A673 (cell line): Measurements from ENCODE around the gene PCBP3. TPM values are rescaled to one million over a fixed set of nuclear protein-coding genes. Genes with fewer than 3 reads are reported as not detected.

Experiments used
- BruUV-seq: library from RNA; stranded (reverse); fragments of 400-500 nt; replicated peaks from 2 replicates; lab custom pipeline; 2021; lab: Mats Ljungman, UMichigan
- CTCF ChIA-PET: fragments of 300-600 bp; sonication (Branson Sonifier 250); formaldehyde crosslinking; loops from one replicate; lab custom pipeline; 2022; ENCODE audit warnings: antibody characterized with exemption; lab: Charles Lee
- POLR2A ChIA-PET: fragments of 300-600 bp; sonication (Branson Sonifier 250); formaldehyde crosslinking; loops from one replicate; lab custom pipeline; 2022; ENCODE audit warnings: antibody characterized with exemption; ENCODE audit not compliant: low non-redundant PET; lab: Charles Lee
- DNase-seq: peaks from one replicate; pipeline ENCODE4 v3.0.0-alpha.2; 2015; ENCODE audit warnings: low spot score
- H3K27ac ChIP-seq: fragments of 200-600 bp; sonication (generic); 2 replicates; pipeline ENCODE4 v1.5.1; 2016; ENCODE audit warnings: mixed run types, low read depth, mild to moderate bottlenecking, mixed read lengths, antibody characterized with exemption, low read length; ENCODE audit not compliant: poor library complexity, severe bottlenecking
- H3K27me3 ChIP-seq: fragments of 200-600 bp; sonication (generic); replicated peaks from 2 replicates; pipeline ENCODE4 v1.6.1; 2017; ENCODE audit warnings: mixed run types, low read depth, mild to moderate bottlenecking, mixed read lengths, antibody characterized with exemption, low read length; ENCODE audit not compliant: insufficient read depth, poor library complexity
- H3K36me3 ChIP-seq: fragments of 200-600 bp; sonication (generic); 2 replicates; pipeline ENCODE4 v1.6.1; 2016; ENCODE audit warnings: mixed run types, mild to moderate bottlenecking, mixed read lengths, antibody characterized with exemption, low read length; ENCODE audit not compliant: insufficient read depth, poor library complexity, severe bottlenecking
- H3K4me1 ChIP-seq: fragments of 200-600 bp; sonication (generic); 2 replicates; pipeline ENCODE4 v1.6.1; 2017; ENCODE audit warnings: mixed run types, mild to moderate bottlenecking, mixed read lengths, antibody characterized with exemption, low read length; ENCODE audit not compliant: insufficient read depth, poor library complexity, severe bottlenecking
- H3K4me3 ChIP-seq: fragments of 200-600 bp; sonication (generic); 2 replicates; pipeline ENCODE4 v1.5.1; 2016; ENCODE audit warnings: low read depth, mixed run types, mild to moderate bottlenecking, mixed read lengths, low read length; ENCODE audit not compliant: poor library complexity, severe bottlenecking
- H3K9me3 ChIP-seq: fragments of 200-600 bp; sonication (generic); 2 replicates; pipeline ENCODE4 v1.6.1; 2016; ENCODE audit warnings: mixed run types, low read depth, mild to moderate bottlenecking, mixed read lengths, antibody characterized with exemption, low read length; ENCODE audit not compliant: poor library complexity, severe bottlenecking
- CTCF ChIP-seq: fragments of 300-800, 200-600 bp; sonication (generic); conservative IDR thresholded peaks from 2 replicates; pipeline ENCODE4 v1.5.1; 2017; ENCODE audit warnings: low read depth, mild to moderate bottlenecking, antibody characterized with exemption, low read length, moderate library complexity, mixed read lengths
- EZH2 ChIP-seq: fragments of 200-600 bp; sonication (generic); IDR thresholded peaks from 2 replicates; pipeline ENCODE4 v1.6.1; 2017; ENCODE audit warnings: borderline replicate concordance, low read depth, mild to moderate bottlenecking, mixed read lengths, antibody characterized with exemption, low read length; ENCODE audit not compliant: poor library complexity, severe bottlenecking
- intact Hi-C: fragments of 100-400 bp; cut with micrococcal nuclease; formaldehyde crosslinking; loops from one replicate; pipeline ENCODE4 v1.10.0; 2022; ENCODE audit not compliant: unreplicated experiment
- total RNA-seq: library from RNA; stranded (reverse); gene quantifications from 2 replicates; pipeline ENCODE4 v1.2.3, GENCODE V29; 2021

The PCBP3 gene
- total RNA-seq, 1 experiment from 2014 or later: 25.6 TPM

- ChIA-PET POLR2A (no interaction called here), CTCF (no interaction called here)
- Histone ChIP-seq H3K9me3 (no peaks in the 10 kb centered on the region), H3K4me3 (no peak overlapping the region), H3K27me3 (no peaks in the 10 kb centered on the region), H3K36me3 (no peaks in the 10 kb centered on the region), H3K27ac (no peak overlapping the region), H3K4me1 (no peaks in the 10 kb centered on the region)
- intact Hi-C loops: loop anchor here (10.0 kb wide), 1 partner anchor 684 kb away; no protein-coding TSS in a partner anchor
- BruUV-seq: no TSS peak
- TF ChIP-seq EZH2 (no peak), CTCF (no peak)
- no peak for DNase-seq
Measured at GRCh38 chr21:45828580-45829570, 185.3 kb downstream of the PCBP3 start.

GRCh38 chr21:45829668-45830067 lies 186.1 kb downstream of the PCBP3 start:
- Histone ChIP-seq H3K36me3 (no peaks in the 10 kb centered on the region), H3K27ac (no peak overlapping the region), H3K27me3 (no peaks in the 10 kb centered on the region), H3K4me1 (no peaks in the 10 kb centered on the region), H3K9me3 (no peaks in the 10 kb centered on the region), H3K4me3 (no peak overlapping the region)
- ChIA-PET CTCF (no interaction called here), POLR2A (no interaction called here)
- no peak for TF ChIP-seq EZH2
- TF ChIP-seq CTCF: no peak
- BruUV-seq: no TSS peak
- no peak for DNase-seq
- intact Hi-C loops: loop anchor here (10.0 kb wide), 1 partner anchor 685 kb away; no protein-coding TSS in a partner anchor

- no peaks in the 10 kb centered on the region for H3K36me3 ChIP-seq
- no peak overlapping the region for H3K4me3 ChIP-seq
- no peaks in the 10 kb centered on the region for H3K4me1 ChIP-seq
- H3K27ac ChIP-seq: no peak overlapping the region
- no peak for DNase-seq
- BruUV-seq: no TSS peak
- ChIA-PET POLR2A (no interaction called here), CTCF (no interaction called here)
- no peaks in the 10 kb centered on the region for H3K9me3 ChIP-seq
- intact Hi-C loops: no loop called here
- TF ChIP-seq EZH2 (no peak), CTCF (no peak)
- H3K27me3 ChIP-seq: no peaks in the 10 kb centered on the region
Measured at GRCh38 chr21:45830221-45830640, 186.7 kb downstream of the PCBP3 start.
